HepG2 (cell line): Measurements from ENCODE around the gene LRRC39. TPM values are rescaled to one million over a fixed set of nuclear protein-coding genes. Genes with fewer than 3 reads are reported as not detected.

Source experiments
- ATAC-seq: fragments of 200-7000 bp; cut with Tn5 transposase; 3 replicates; pipeline ENCODE4 v1.9.1; 2020; ENCODE audit warnings: mild to moderate bottlenecking, moderate library complexity
- BruUV-seq: library from RNA; stranded (reverse); fragments of 400-500 nt; replicated peaks from 2 replicates; lab custom pipeline; 2021; lab: Mats Ljungman, UMichigan
- CTCF ChIA-PET: fragments of 300-600 bp; formaldehyde crosslinking; extraction: SDS; loops from one replicate; lab custom pipeline; 2021; ENCODE audit warnings: low total read pairs, inconsistent platforms, low intra/inter-chr PET ratio; lab: Yijun Ruan, JAX
- POLR2A ChIA-PET: fragments of 350-600 bp; sonication (Branson Sonifier 250); formaldehyde crosslinking; loops from one replicate; lab custom pipeline; 2020; ENCODE audit warnings: antibody characterized with exemption, inconsistent platforms; lab: Yijun Ruan, JAX
- DNase-seq: peaks from one replicate; pipeline ENCODE4 v3.0.0-alpha.2; 2015; ENCODE audit warnings: low spot score
- FAIRE-seq: peaks from 3 replicates; lab custom pipeline; 2011; peaks lifted over from hg19 to GRCh38; lab: Jason Lieb, UNC
- H2AFZ ChIP-seq: one replicate; pipeline ENCODE4 v1.6.1; 2011; ENCODE audit warnings: low read length, inconsistent platforms
- H3K27ac ChIP-seq: fragments of 300-600 bp; 3 replicates; pipeline ENCODE4 v1.8.0; 2011; ENCODE audit warnings: mixed run types, mild to moderate bottlenecking, mixed read lengths, low read length, inconsistent platforms; ENCODE audit not compliant: insufficient read depth; ENCODE audit errors: extremely low read length
- H3K27me3 ChIP-seq, 2 experiments: fragments of 200-600 bp in 1 of 2; 2 replicates in 1 of 2; 3 replicates in 1 of 2; pipeline versions ENCODE4 v1.6.0 to v1.8.0; 2011; ENCODE audit warnings: low read length in 2 of 2, mild to moderate bottlenecking in 2 of 2, moderate library complexity in 2 of 2, inconsistent platforms in 1 of 2; ENCODE audit not compliant: insufficient read depth in 2 of 2, control insufficient read depth in 1 of 2
- H3K36me3 ChIP-seq, 2 experiments: fragments of 200-600 bp in 1 of 2; replicated peaks in 1 of 2; 2 replicates in 1 of 2; 3 replicates in 1 of 2; pipeline versions ENCODE4 v1.5.1 to v1.8.0; 2011; ENCODE audit warnings: low read length in 2 of 2, inconsistent platforms in 1 of 2; ENCODE audit not compliant: insufficient read depth in 2 of 2, control insufficient read depth in 1 of 2
- H3K4me1 ChIP-seq: 2 replicates; pipeline ENCODE4 v1.5.1; 2012; ENCODE audit warnings: low read length, inconsistent platforms; ENCODE audit not compliant: insufficient read depth
- H3K4me2 ChIP-seq: 2 replicates; pipeline ENCODE4 v1.6.0; 2011; ENCODE audit warnings: low read depth, low read length, inconsistent platforms
- H3K4me3 ChIP-seq, 3 experiments: fragments of 200-600 bp in 1 of 3; sonication (generic), shearing (Covaris generic) in 1 of 3; replicated peaks in 1 of 3; 2 replicates each; pipeline ENCODE4 v1.5.1; 2011 to 2016; ENCODE audit warnings: low read length in 3 of 3, inconsistent platforms in 2 of 3, low read depth in 2 of 3, mild to moderate bottlenecking in 2 of 3, control low read depth in 1 of 3, mixed read lengths in 1 of 3; ENCODE audit not compliant: insufficient read depth in 1 of 3
- H3K79me2 ChIP-seq: one replicate; pipeline ENCODE4 v1.6.1; 2011; ENCODE audit warnings: low read length, inconsistent platforms; ENCODE audit not compliant: insufficient read depth
- H3K9ac ChIP-seq: 2 replicates; pipeline ENCODE4 v1.6.0; 2011; ENCODE audit warnings: mild to moderate bottlenecking, low read depth, low read length, inconsistent platforms; ENCODE audit not compliant: insufficient read depth
- H3K9me3 ChIP-seq: 2 replicates; pipeline ENCODE4 v1.5.1; 2012; ENCODE audit warnings: mild to moderate bottlenecking, low read length
- H4K20me1 ChIP-seq: 2 replicates; pipeline ENCODE4 v1.6.0; 2011; ENCODE audit warnings: inconsistent platforms, mild to moderate bottlenecking, low read length, moderate library complexity; ENCODE audit not compliant: insufficient read depth
- HNRNPK ChIP-seq: fragments of 200-400 bp; formaldehyde crosslinking; IDR thresholded peaks from 2 replicates; pipeline ENCODE4 v1.6.1; 2018; ENCODE audit warnings: low read length, low read depth, moderate library complexity, mild to moderate bottlenecking; ENCODE audit not compliant: poor library complexity, severe bottlenecking
- HOXA3 ChIP-seq: sonication (generic); formaldehyde crosslinking; IDR thresholded peaks from 2 replicates; pipeline ENCODE4 v1.5.0; 2020; ENCODE audit warnings: missing genetic modification reagents
- KLF16 ChIP-seq, 2 experiments: sonication (generic) in 1 of 2; formaldehyde crosslinking in 1 of 2; IDR thresholded peaks; 2 replicates each; pipeline versions ENCODE4 v1.6.1 to v1.8.0; 2016 to 2023; ENCODE audit warnings: missing genetic modification reagents in 2 of 2, missing compliant biosample characterization in 1 of 2
- RAD51 ChIP-seq: fragments of 450-650 bp; IDR thresholded peaks from 2 replicates; pipeline ENCODE4 v1.6.1; 2016; ENCODE audit warnings: borderline replicate concordance
- SIN3A ChIP-seq: IDR thresholded peaks from 2 replicates; pipeline ENCODE4 v1.6.1; 2011; ENCODE audit warnings: low read depth, mild to moderate bottlenecking, control low read depth, low read length, borderline replicate concordance
- ZBTB42 ChIP-seq: sonication (generic); formaldehyde crosslinking; IDR thresholded peaks from 2 replicates; pipeline ENCODE4 v1.5.0; 2020; ENCODE audit warnings: mild to moderate bottlenecking, missing genetic modification reagents
- ZNF121 ChIP-seq: sonication (generic); formaldehyde crosslinking; IDR thresholded peaks from 2 replicates; pipeline ENCODE4 v1.5.0; 2020; ENCODE audit warnings: mild to moderate bottlenecking, missing genetic modification reagents
- ZNF17 ChIP-seq: sonication (generic); formaldehyde crosslinking; IDR thresholded peaks from 2 replicates; pipeline ENCODE4 v1.5.0; 2020; ENCODE audit warnings: mild to moderate bottlenecking, missing genetic modification reagents
- ZNF260 ChIP-seq: sonication (generic); formaldehyde crosslinking; IDR thresholded peaks from 2 replicates; pipeline ENCODE4 v1.4.0; 2020; ENCODE audit warnings: missing genetic modification reagents, low read depth, mild to moderate bottlenecking, borderline replicate concordance
- ZNF275 ChIP-seq: sonication (generic); formaldehyde crosslinking; IDR thresholded peaks from 2 replicates; pipeline ENCODE4 v1.8.0; 2022; ENCODE audit warnings: missing genetic modification reagents, mild to moderate bottlenecking, inconsistent platforms, borderline replicate concordance
- ZNF564 ChIP-seq: sonication (generic); formaldehyde crosslinking; IDR thresholded peaks from 2 replicates; pipeline ENCODE4 v1.8.1; 2023; ENCODE audit warnings: mild to moderate bottlenecking, missing genetic modification reagents
- ZNF616 ChIP-seq: sonication (generic); formaldehyde crosslinking; IDR thresholded peaks from 2 replicates; pipeline ENCODE4 v1.5.0; 2020; ENCODE audit warnings: low read depth, mild to moderate bottlenecking, missing genetic modification reagents
- ZNF749 ChIP-seq: sonication (generic); formaldehyde crosslinking; IDR thresholded peaks from 2 replicates; pipeline ENCODE4 v1.8.0; 2022; ENCODE audit warnings: mild to moderate bottlenecking, missing genetic modification reagents, moderate library complexity, borderline replicate concordance
- ZNF800 ChIP-seq: sonication (generic); formaldehyde crosslinking; IDR thresholded peaks from 2 replicates; pipeline ENCODE4 v1.4.0; 2020; ENCODE audit warnings: missing genetic modification reagents
- ZNF816 ChIP-seq: sonication (generic); formaldehyde crosslinking; IDR thresholded peaks from 2 replicates; pipeline ENCODE4 v1.8.0; 2022; ENCODE audit warnings: missing genetic modification reagents, mild to moderate bottlenecking, borderline replicate concordance
- WGBS: methylation state at CpG from one replicate; pipeline ENCODE4 v1.1.6; 2017; ENCODE audit warnings: low lambda C conversion rate; 5-methylcytosine and 5-hydroxymethylcytosine counted together
- in situ Hi-C: cut with HindIII; loops from 2 replicates; pipeline ENCODE4 v1.10.0; 2017; ENCODE audit warnings: low pct_unique_long_range_greater_than_20kb; ENCODE audit not compliant: extremely low pct_ligation_motif_present
- intact Hi-C: fragments of 100-400 bp; cut with micrococcal nuclease; formaldehyde crosslinking; loops from one replicate; pipeline ENCODE4 v1.10.0; 2022; ENCODE audit not compliant: unreplicated experiment
- polyA plus RNA-seq, 8 experiments: library from polyadenylated mRNA; depleted of rRNA in 3 of 8; stranded (reverse) in 7 of 8; unstranded in 1 of 8; fragments of >200 nt; fragmentation: Illumina TruSeq in 4 of 8; extraction: Trizol in 4 of 8; gene quantifications; 2 replicates each; pipeline versions ENCODE4 v1.2.1 to v1.2.3, GENCODE V29; 2011 to 2016; ENCODE audit warnings: low read depth in 4 of 8, missing spikeins in 1 of 8, mixed read lengths in 1 of 8; ENCODE audit not compliant: insufficient read depth in 1 of 8
- total RNA-seq, 5 experiments: library from RNA; depleted of rRNA; stranded (reverse); fragments of >200 nt; fragmentation: Illumina TruSeq; extraction: Trizol; gene quantifications; 2 replicates each; pipeline ENCODE4 v1.2.3, GENCODE V29; 2016; ENCODE audit warnings: low read depth in 1 of 5

Gene LRRC39
- total and polyA plus RNA-seq, 2 of the 13 experiments (the other 11 are each of a cell fraction or from before 2014, with no cell fraction given) = 0.07 to 0.32 TPM

GRCh38 chr1:100183370-100183769 lies 5.3 kb upstream of the LRRC39 start:
- in situ Hi-C loops (no loop called here), intact Hi-C loops (no loop called here)
- Histone ChIP-seq H4K20me1 (no peaks in the 10 kb centered on the region), H3K4me2 (no peak overlapping the region), H3K9me3 (no peaks in the 10 kb centered on the region), H3K79me2 (no peaks in the 10 kb centered on the region), H3K27ac (no peak overlapping the region), H3K36me3 (no peaks in the 10 kb centered on the region), H3K4me1 (no peaks in the 10 kb centered on the region), H2AFZ (no peak overlapping the region), H3K27me3 (no peaks in the 10 kb centered on the region), H3K4me3 (no peak overlapping the region), H3K9ac (no peak overlapping the region)
- WGBS = 71% methylated on average over 4 of the region's 4 CpGs
- peak; percentile 59; the same call in 1 of the 2 replicates for TF ChIP-seq ZNF121 (CRISPR knock-in tag)
- TF ChIP-seq ZNF616 (CRISPR knock-in tag) = no peak
- BruUV-seq = no TSS peak
- no peak for ATAC-seq
- POLR2A ChIA-PET = no interaction called here
- CTCF ChIA-PET = no interaction called here
- no peak for FAIRE-seq
- no peak for DNase-seq

- DNase-seq = no peak
- CTCF ChIA-PET = no interaction called here
- Histone ChIP-seq H3K36me3 (no peaks in the 10 kb centered on the region), H3K79me2 (no peaks in the 10 kb centered on the region), H3K9ac (no peak overlapping the region), H3K27me3 (no peaks in the 10 kb centered on the region), H3K4me2 (no peak overlapping the region), H3K4me1 (no peaks in the 10 kb centered on the region), H2AFZ (no peak overlapping the region), H4K20me1 (no peaks in the 10 kb centered on the region), H3K27ac (no peak overlapping the region), H3K4me3 (no peak overlapping the region), H3K9me3 (no peaks in the 10 kb centered on the region)
- WGBS = 54% methylated on average over 4 of the region's 4 CpGs
- in situ Hi-C loops (no loop called here), intact Hi-C loops (no loop called here)
- POLR2A ChIA-PET = no interaction called here
- no TSS peak for BruUV-seq
- no peak for FAIRE-seq
- ATAC-seq = no peak
- no peak for TF ChIP-seq ZNF260 (CRISPR knock-in tag)
- no peak for TF ChIP-seq ZNF275 (CRISPR knock-in tag)
- no peak for TF ChIP-seq HNRNPK
- TF ChIP-seq SIN3A = no peak
- no peak for TF ChIP-seq ZBTB42 (CRISPR knock-in tag)
- TF ChIP-seq HOXA3 (CRISPR knock-in tag) = no peak
- no peak for TF ChIP-seq ZNF17 (CRISPR knock-in tag)
- TF ChIP-seq ZNF564 = no peak
- no peak for TF ChIP-seq ZNF816
- no peak for TF ChIP-seq RAD51
- no peak for TF ChIP-seq KLF16 (CRISPR knock-in tag; IDR thresholded peaks at IDR 0.05)
- TF ChIP-seq ZNF800 (CRISPR knock-in tag) = no peak
- no peak for TF ChIP-seq ZNF749 (CRISPR knock-in tag)
Measured at GRCh38 chr1:100177295-100178041, 588 bp downstream of the LRRC39 start.
